ENCODE measurements around the gene TMEM121.
A peak's percentile ranks its signal among the peaks of the same experiment; 100 is the strongest.

The TMEM121 gene

GRCh38 chr14:105498430-105499255 is 27.7 kb upstream of the TMEM121 start:
- no peak for DNase-seq (ENCODE audit: low read depth)

DNA sequence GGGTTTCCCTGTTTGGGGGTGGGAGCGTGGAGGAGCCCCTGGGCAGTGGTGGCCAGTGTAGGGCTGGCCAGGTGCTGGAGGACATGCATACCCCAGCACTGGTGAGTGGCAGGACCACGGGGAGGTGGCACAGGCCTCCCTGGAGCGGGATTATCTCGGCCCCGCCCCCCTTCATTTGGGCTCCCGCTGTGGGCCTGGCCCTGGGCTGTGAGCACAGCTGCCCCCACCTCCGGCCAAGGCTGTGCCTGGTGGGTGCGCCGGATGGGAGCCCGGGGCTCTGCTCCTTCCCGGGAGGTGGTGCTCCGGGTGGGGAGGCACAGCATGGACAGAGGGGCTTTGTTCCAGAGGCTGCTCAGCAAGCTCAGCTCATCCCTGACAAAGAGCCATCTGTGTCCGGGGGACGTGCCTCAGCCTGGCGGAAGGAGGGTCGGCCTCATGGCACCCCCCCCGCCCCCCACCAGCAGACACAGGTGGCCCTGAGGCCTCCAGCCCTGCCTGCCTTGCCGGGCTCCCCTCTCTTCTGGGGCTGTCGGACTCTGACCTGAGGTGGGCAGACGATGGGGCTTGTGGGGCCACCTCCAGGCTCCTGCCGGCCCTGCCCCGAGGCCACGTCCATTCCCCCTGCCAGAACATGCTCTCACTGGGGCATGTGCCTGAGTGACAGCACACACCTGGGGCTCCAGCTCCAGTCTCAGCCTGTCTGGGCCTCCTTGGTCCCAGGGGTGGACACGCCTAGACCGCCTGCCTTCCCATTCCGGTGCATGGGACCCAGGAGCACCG is 26.9 kb upstream of the TMEM121 start:
- no peak for DNase-seq (ENCODE audit: low read depth)

DNA sequence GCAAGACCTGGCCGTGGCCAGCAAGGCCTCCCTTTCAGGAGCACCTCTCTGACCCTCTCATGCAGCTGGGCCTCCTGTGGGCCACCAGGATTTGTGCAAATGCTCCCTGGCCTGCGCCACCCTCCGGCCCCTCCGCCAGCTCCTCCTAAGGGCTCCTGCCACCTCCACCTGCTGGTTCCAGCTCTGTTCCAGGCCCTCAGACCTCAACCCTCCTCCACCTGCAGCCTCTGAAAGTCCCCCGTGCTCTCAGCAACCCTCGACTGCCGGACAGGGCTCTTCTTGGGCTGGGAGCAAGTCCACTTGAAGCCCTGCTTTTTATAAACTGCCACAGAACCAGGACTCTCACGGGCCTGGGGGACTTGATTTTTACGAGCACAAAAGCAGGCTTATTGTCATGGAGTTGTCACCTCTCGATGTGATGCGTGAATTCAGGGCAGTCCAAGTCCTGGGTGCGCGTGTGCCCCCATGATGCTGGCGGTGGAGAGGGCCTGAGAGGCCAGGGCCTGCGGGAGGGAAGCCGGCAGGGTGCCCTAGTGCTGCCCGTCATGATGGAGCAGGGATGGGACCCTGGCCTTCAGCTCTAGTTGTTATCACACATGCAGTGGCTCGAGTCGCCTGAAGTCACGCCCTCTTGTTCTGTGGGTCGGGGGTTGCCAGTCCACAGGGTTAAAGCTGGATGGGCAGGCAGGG is 26.2 kb upstream of the TMEM121 start:
- no peak for DNase-seq (ENCODE audit: low read depth)

DNA sequence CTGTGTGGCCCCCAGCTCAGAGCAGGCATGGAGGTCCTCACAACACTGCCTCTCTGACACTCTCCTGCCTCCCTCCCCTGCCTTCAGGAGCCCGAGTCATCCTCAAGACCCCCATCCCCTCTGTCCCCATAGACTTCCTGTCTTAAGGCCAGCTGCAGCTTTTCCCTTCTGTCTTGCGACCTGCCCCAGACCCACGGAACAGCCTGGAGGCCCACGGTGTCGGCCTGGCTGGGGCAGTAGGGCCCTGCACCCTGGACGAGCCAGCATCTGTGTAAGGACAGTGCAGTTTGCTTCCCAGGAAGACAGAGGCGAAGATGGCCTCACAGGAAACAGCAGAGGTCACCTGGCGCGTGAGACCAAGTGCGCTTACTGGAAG is 25.7 kb upstream of the TMEM121 start:
- DNase-seq (ENCODE audit: low read depth): no peak

GRCh38 chr14:105501504-105502291 is 24.7 kb upstream of the TMEM121 start:
- no peak for DNase-seq (ENCODE audit: low read depth)

DNA sequence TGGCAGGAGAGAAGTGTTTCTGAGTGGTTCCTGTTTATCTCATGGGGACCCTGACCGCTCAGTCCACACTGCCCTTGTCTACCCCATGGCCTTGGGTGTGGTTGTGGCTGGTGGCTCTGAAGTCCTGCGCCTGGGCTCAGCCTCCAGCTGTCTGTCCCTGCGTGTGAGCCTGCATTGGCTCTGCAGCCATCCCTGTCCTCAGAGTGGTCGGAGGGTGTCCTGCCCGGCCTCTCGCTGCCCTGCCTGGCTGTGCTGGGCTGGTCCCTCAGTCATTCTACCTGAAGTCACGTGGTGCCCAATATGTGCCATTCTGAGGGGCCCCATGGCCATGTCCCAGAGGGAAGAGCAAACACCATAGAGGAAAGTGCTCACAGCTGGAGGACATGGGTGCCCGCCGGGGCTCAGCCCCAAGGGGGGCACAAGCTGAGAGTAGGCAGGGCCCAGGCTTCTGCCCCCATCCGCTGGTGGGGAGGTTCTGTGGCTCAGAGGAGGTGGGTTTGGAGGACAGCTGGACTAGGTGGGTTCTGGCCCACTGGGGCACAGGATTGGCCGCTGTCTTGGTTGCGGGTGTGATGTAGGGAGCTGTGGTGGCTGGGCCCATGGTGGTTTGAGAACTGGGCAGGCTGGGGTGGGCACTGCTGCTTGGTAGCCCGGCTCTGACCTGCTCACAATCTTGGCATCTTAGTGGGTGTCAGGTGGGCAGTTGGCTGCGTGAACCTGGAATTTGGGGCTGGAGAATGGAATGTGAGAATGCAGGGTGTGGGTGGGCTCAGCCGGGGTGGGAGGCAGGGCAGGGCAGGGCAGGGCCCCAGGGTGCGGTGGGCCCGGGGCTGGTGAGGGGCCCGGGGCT is 23.7 kb upstream of the TMEM121 start:
- DNase-seq (ENCODE audit: low read depth): no peak

GRCh38 chr14:105503296-105503640 is 23.1 kb upstream of the TMEM121 start:
- no peak for DNase-seq (ENCODE audit: low read depth)

DNA sequence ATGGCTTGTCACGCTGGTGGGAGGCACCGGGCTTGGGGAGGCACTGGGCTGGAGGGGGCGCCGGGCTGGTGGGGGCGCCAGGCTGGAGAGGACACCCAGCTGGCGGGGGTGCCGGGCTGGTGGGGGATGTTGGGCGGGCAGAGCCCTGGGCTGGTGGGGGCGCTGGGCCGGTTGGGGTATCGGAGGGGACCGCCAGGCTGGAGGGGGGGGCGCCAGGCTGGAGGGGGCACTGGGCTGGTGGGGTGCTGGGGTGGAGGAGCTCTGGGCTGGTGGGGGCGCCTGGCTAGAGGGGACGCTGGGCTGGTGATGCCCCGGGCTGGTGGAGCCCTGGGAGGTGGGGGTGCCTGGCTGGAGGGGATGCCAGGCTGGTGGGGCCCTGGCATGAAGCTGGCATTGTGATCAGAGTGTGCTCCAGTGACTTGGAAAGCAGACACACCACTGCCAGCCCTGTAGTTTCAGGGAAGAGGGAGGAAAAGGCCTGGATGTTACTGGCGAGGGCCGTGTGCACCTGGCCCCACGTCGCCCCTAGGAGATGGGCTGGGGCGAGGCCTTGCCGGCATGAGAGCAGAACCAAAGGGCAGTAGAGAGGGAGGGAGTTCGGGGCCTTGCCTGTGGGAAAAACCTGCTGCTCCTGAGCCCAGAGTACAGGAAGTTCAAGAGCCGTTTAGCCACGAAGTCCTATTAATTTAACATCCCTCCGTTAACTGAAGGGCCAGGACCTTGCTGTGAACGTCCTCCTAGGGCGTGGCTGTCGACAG is 22.3 kb upstream of the TMEM121 start:
- DNase-seq (ENCODE audit: low read depth): no peak

DNA sequence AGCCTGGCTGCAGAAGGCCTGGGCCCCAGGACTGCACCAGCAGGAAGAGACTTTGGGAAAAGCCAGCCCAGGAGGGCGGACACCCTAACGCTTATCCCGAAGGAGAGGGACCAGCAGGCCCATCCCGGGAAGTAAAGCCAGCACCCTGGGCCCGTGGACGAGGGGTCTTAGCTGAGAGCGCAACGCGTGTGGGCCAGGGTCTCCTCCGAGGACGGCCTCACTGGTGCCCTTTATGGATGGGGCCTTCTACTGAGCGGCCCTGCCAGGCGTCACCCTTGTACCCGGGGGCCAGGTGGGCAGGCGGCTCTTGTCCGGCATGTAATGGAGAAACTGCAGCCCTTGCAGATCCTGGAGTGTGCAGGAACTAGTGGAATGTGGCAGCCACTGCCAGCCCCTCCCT is 21.3 kb upstream of the TMEM121 start:
- DNase-seq (ENCODE audit: low read depth): no peak

GRCh38 chr14:105507247-105507646 is 19.1 kb upstream of the TMEM121 start:
- DNase-seq (ENCODE audit: low read depth): no peak

- DNase-seq (ENCODE audit: low read depth): no peak
These were observed 18.3 kb upstream of the TMEM121 start for GRCh38 chr14:105508069-105508468.

DNA sequence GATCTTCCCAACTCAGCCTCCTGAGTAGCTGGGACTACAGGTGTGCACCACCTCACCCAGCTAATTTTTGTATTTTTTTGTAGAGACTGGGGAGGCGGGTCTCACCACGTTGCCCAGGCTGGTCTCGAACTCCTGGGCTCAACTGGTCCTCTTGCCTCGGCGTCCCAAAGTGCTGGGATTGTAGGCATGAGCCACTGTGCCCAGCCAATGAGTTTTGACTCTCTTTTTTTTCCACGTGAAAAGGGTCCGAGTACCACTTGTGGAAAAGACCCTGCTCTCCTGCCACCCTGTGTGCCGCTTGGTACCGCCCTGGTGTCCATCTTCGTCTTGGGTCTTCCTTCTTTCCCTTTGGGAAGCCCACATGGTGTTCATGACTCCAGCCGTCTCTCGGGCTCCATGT is 17.8 kb upstream of the TMEM121 start:
- DNase-seq (ENCODE audit: low read depth): no peak

GRCh38 chr14:105517096-105517495 is 9.3 kb upstream of the TMEM121 start:
- DNase-seq (ENCODE audit: low read depth): no peak

- DNase-seq (ENCODE audit: low read depth): no peak
These were observed 6.3 kb upstream of the TMEM121 start for GRCh38 chr14:105519946-105520698.

DNA sequence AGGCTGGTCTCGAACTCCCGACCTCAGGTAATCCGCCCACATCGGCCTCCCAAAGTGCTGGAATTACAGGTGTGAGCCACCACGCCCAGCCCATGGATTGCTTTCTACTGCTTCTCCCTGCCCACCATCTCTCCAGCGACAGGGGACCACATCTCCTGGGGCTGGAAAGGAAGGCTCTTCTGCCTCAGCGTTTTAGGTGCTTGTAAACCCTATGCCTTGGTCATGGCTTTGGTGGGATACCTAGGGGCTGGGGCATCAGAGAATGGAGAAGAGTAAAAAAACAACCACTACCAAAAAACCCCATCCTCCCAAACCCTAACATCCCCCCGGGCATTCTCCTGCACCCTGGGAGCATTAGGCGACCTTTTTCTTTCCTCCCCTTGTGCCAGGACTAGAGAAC is 1.1 kb upstream of the TMEM121 start:
- DNase-seq (ENCODE audit: low read depth): no peak

- no peak for DNase-seq (ENCODE audit: low read depth)
These were observed 495 bp downstream of the TMEM121 start for GRCh38 chr14:105526776-105527380.

- DNase-seq (ENCODE audit: low read depth): no peak
These were observed 1.0 kb downstream of the TMEM121 start for GRCh38 chr14:105527381-105527825.

DNA sequence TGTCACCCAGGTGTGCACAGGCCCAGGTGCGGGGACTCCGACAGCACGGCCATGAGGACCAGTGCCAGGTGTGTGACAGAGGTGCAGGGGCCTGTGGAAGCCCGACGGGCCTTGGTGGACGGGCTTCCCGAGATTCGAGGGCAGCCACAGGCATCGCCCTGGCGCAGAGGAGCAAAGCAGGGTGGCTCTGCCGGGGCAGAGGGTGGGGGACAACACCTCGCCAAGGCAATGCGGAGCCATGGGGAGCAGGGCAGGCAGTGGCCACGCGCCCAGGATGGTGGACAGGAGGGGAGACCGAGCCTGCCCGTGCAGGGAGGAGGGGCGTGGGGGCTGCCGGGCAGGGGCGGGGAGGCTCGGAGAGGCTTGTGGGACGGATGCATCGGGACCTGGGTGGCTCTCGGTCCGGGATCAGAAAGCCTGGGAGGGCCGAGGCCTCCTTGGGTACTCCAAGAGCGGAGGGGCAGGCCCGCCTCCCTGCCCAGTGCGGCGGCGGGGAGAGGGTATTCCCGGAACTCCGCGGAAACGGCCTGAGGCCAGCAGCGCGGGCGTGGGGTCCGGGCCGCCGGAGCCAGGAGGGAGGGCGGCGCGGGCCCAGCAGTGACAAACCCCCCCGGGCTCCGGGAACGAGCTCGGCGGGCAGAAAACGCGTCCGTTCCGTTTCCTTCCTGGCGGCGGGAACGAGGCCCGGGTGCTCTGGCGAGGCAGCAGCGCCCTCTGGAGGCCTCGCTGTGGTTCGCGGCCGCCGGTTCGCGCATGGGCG is 1.6 kb downstream of the TMEM121 start:
- DNase-seq (ENCODE audit: low read depth): peak; percentile 68
